ENCODE results near the gene NKD1. TPM values are rescaled to one million over a fixed set of nuclear protein-coding genes. Genes with fewer than 3 reads are reported as not detected.

Gene NKD1
- total RNA-seq, 1 experiment from 2014 or later = 0.74 TPM

GRCh38 chr16:50638816-50639670 lies 90.8 kb downstream of the NKD1 start:
- DNase-seq (ENCODE audit: low read depth, low spot score) = no peak
- in situ Hi-C loops (cut with HindIII; ENCODE audit: low pct_unique_long_range_greater_than_20kb, low sequenced_read_pairs) = no loop called here

- in situ Hi-C loops (cut with HindIII; ENCODE audit: low pct_unique_long_range_greater_than_20kb, low sequenced_read_pairs) = no loop called here
- no peak for DNase-seq (ENCODE audit: low read depth, low spot score)
These were observed 92.2 kb downstream of the NKD1 start for GRCh38 chr16:50640391-50640790.

GRCh38 chr16:50640919-50641817 lies 93.0 kb downstream of the NKD1 start:
- in situ Hi-C loops (cut with HindIII; ENCODE audit: low pct_unique_long_range_greater_than_20kb, low sequenced_read_pairs) = no loop called here
- DNase-seq (ENCODE audit: low read depth, low spot score) = no peak

- in situ Hi-C loops (cut with HindIII; ENCODE audit: low pct_unique_long_range_greater_than_20kb, low sequenced_read_pairs) = no loop called here
- no peak for DNase-seq (ENCODE audit: low read depth, low spot score)
These were observed 93.6 kb downstream of the NKD1 start for GRCh38 chr16:50641818-50642187.

- in situ Hi-C loops (cut with HindIII; ENCODE audit: low pct_unique_long_range_greater_than_20kb, low sequenced_read_pairs) = no loop called here
- no peak for DNase-seq (ENCODE audit: low read depth, low spot score)
These were observed 94.2 kb downstream of the NKD1 start for GRCh38 chr16:50642349-50642748.

- DNase-seq (ENCODE audit: low read depth, low spot score) = no peak
- in situ Hi-C loops (cut with HindIII; ENCODE audit: low pct_unique_long_range_greater_than_20kb, low sequenced_read_pairs) = no loop called here
These were observed 95.0 kb downstream of the NKD1 start for GRCh38 chr16:50643192-50643591.

- in situ Hi-C loops (cut with HindIII; ENCODE audit: low pct_unique_long_range_greater_than_20kb, low sequenced_read_pairs) = no loop called here
- DNase-seq (ENCODE audit: low read depth, low spot score) = no peak
These were observed 96.0 kb downstream of the NKD1 start for GRCh38 chr16:50644245-50644644.

GRCh38 chr16:50644729-50645128 lies 96.5 kb downstream of the NKD1 start:
- DNase-seq (ENCODE audit: low read depth, low spot score) = peak; percentile 43

GRCh38 chr16:50645563-50646220 lies 97.5 kb downstream of the NKD1 start:
- in situ Hi-C loops (cut with HindIII; ENCODE audit: low pct_unique_long_range_greater_than_20kb, low sequenced_read_pairs) = no loop called here
- no peak for DNase-seq (ENCODE audit: low read depth, low spot score)

More at GRCh38 chr16:50644729-50645128, 96.5 kb downstream of the NKD1 start:
- in situ Hi-C loops (cut with HindIII; ENCODE audit: low pct_unique_long_range_greater_than_20kb, low sequenced_read_pairs) = no loop called here

GRCh38 chr16:50646345-50646744 lies 98.1 kb downstream of the NKD1 start:
- DNase-seq (ENCODE audit: low read depth, low spot score) = no peak
- in situ Hi-C loops (cut with HindIII; ENCODE audit: low pct_unique_long_range_greater_than_20kb, low sequenced_read_pairs) = no loop called here

GRCh38 chr16:50651835-50652438 lies 103.7 kb downstream of the NKD1 start:
- in situ Hi-C loops (cut with HindIII; ENCODE audit: low pct_unique_long_range_greater_than_20kb, low sequenced_read_pairs) = no loop called here
- DNase-seq (ENCODE audit: low read depth, low spot score) = no peak

- no peak for DNase-seq (ENCODE audit: low read depth, low spot score)
- in situ Hi-C loops (cut with HindIII; ENCODE audit: low pct_unique_long_range_greater_than_20kb, low sequenced_read_pairs) = no loop called here
These were observed 104.7 kb downstream of the NKD1 start for GRCh38 chr16:50652836-50653425.

- DNase-seq (ENCODE audit: low read depth, low spot score) = no peak
- in situ Hi-C loops (cut with HindIII; ENCODE audit: low pct_unique_long_range_greater_than_20kb, low sequenced_read_pairs) = no loop called here
These were observed 105.7 kb downstream of the NKD1 start for GRCh38 chr16:50653633-50654519.

- DNase-seq (ENCODE audit: low read depth, low spot score) = no peak
- in situ Hi-C loops (cut with HindIII; ENCODE audit: low pct_unique_long_range_greater_than_20kb, low sequenced_read_pairs) = no loop called here
These were observed 107.4 kb downstream of the NKD1 start for GRCh38 chr16:50655558-50656055.

GRCh38 chr16:50657241-50657640 lies 109.0 kb downstream of the NKD1 start:
- DNase-seq (ENCODE audit: low read depth, low spot score) = no peak
- in situ Hi-C loops (cut with HindIII; ENCODE audit: low pct_unique_long_range_greater_than_20kb, low sequenced_read_pairs) = no loop called here

GRCh38 chr16:50659806-50660205 lies 111.6 kb downstream of the NKD1 start:
- in situ Hi-C loops (cut with HindIII; ENCODE audit: low pct_unique_long_range_greater_than_20kb, low sequenced_read_pairs) = no loop called here

More at GRCh38 chr16:50659806-50660205, 111.6 kb downstream of the NKD1 start:
- DNase-seq (ENCODE audit: low read depth, low spot score) = no peak

All from SK-MEL-5 (cell line).